ENCODE results near the gene PLA2G4C.

- no peak for TF ChIP-seq CTCF (IDR thresholded peaks at IDR 0.05)
- TF ChIP-seq POLR2A (IDR thresholded peaks at IDR 0.05), result no peak
These were observed 7.0 kb upstream of the PLA2G4C start for GRCh38 chr19:48117515-48118130.
